K562 (cell line): ENCODE data around the gene DDX41. TPM values are rescaled to one million over a fixed set of nuclear protein-coding genes. Genes with fewer than 3 reads are reported as not detected.

Source experiments
- CBFB ChIP-seq: sonication (generic); formaldehyde crosslinking; IDR thresholded peaks from 2 replicates; pipeline ENCODE4 v1.4.0; 2020; ENCODE audit warnings: mild to moderate bottlenecking, missing genetic modification reagents
- EP300 ChIP-seq: IDR thresholded peaks from 2 replicates; pipeline ENCODE4 v1.6.1; 2012; ENCODE audit warnings: low read length, improper control_type of control experiment
- ESRRA ChIP-seq: fragments of 450-650 bp; IDR thresholded peaks from 2 replicates; pipeline ENCODE4 v1.6.1; 2014; ENCODE audit warnings: low read depth, mild to moderate bottlenecking, moderate library complexity, borderline replicate concordance
- ETV1 ChIP-seq: fragments of 450-650 bp; conservative IDR thresholded peaks from 2 replicates; pipeline ENCODE4 v1.6.1; 2016; ENCODE audit warnings: missing genetic modification characterization, control low read depth, low read depth, missing compliant biosample characterization
- IRF9 ChIP-seq: fragments of 450-650 bp; IDR thresholded peaks from 2 replicates; pipeline ENCODE4 v1.6.1; 2016; ENCODE audit warnings: missing biosample characterization, missing genetic modification characterization
- KAT7 ChIP-seq: sonication (generic); formaldehyde crosslinking; IDR thresholded peaks from 2 replicates; pipeline ENCODE4 v1.8.0; 2022; ENCODE audit warnings: missing genetic modification reagents, mild to moderate bottlenecking, borderline replicate concordance
- L3MBTL2 ChIP-seq: fragments of 450-650 bp; IDR thresholded peaks from 2 replicates; pipeline ENCODE4 v1.6.1; 2016; ENCODE audit warnings: mild to moderate bottlenecking, moderate library complexity
- MTA2 ChIP-seq: fragments of 450-650 bp; IDR thresholded peaks from 2 replicates; pipeline ENCODE4 v1.6.1; 2016; ENCODE audit warnings: low read depth
- MTA3 ChIP-seq: fragments of 450-650 bp; formaldehyde crosslinking; IDR thresholded peaks from 2 replicates; pipeline ENCODE4 v1.6.1; 2017; ENCODE audit warnings: mild to moderate bottlenecking, borderline replicate concordance
- POLR2AphosphoS5 ChIP-seq: IDR thresholded peaks from 2 replicates; pipeline ENCODE4 v1.6.1; 2011; ENCODE audit warnings: mild to moderate bottlenecking, low read depth, low read length, moderate library complexity; ENCODE audit not compliant: control insufficient read depth, insufficient read depth
- SIN3A ChIP-seq, 2 experiments: fragments of 150-350 bp in 1 of 2; IDR thresholded peaks; 2 replicates each; pipeline ENCODE4 v1.6.1; 2011 to 2016; ENCODE audit warnings: borderline replicate concordance in 2 of 2, low read depth in 2 of 2, low read length in 2 of 2, mild to moderate bottlenecking in 2 of 2, moderate library complexity in 2 of 2; ENCODE audit not compliant: control insufficient read depth in 1 of 2
- TAL1 ChIP-seq: fragments of 450-650 bp; IDR thresholded peaks from 2 replicates; pipeline ENCODE4 v1.6.1; 2016; ENCODE audit warnings: mild to moderate bottlenecking
- TOE1 ChIP-seq, 2 experiments: fragments of 450-650 bp in 1 of 2; sonication (generic) in 1 of 2; formaldehyde crosslinking in 1 of 2; IDR thresholded peaks; 2 replicates each; pipeline versions ENCODE4 v1.7.1 to v1.8.0; 2016 to 2022; ENCODE audit warnings: borderline replicate concordance in 2 of 2, mild to moderate bottlenecking in 2 of 2, antibody characterized with exemption in 1 of 2, inconsistent platforms in 1 of 2, low read depth in 1 of 2, missing genetic modification reagents in 1 of 2, moderate library complexity in 1 of 2
- ZBTB40 ChIP-seq, 2 experiments: fragments of 450-650 bp in 1 of 2; sonication (generic) in 1 of 2; formaldehyde crosslinking in 1 of 2; IDR thresholded peaks; 2 replicates each; pipeline versions ENCODE4 v1.7.1 to v1.9.0; 2016 to 2022; ENCODE audit warnings: inconsistent platforms in 1 of 2, mild to moderate bottlenecking in 1 of 2, missing genetic modification reagents in 1 of 2
- ZNF146 ChIP-seq: IDR thresholded peaks from one replicate; pipeline ENCODE4 v1.6.1; 2018; ENCODE audit warnings: missing compliant biosample characterization; ENCODE audit not compliant: unreplicated experiment
- ZNF316 ChIP-seq: fragments of 450-650 bp; IDR thresholded peaks from 2 replicates; pipeline ENCODE4 v1.6.1; 2016
- polyA plus RNA-seq, 8 experiments: library from polyadenylated mRNA; depleted of rRNA in 4 of 8; stranded (reverse) in 5 of 8; unstranded in 3 of 8; fragments of >200 nt; fragmentation: Nextera tagmentation in 2 of 8; fragmentation: Illumina TruSeq in 1 of 8; extraction: Ambion mirVana in 2 of 8; extraction: Trizol in 1 of 8; gene quantifications; 2 replicates each; pipeline versions ENCODE4 v1.2.1 to v1.2.3, GENCODE V29; 2011 to 2014; ENCODE audit warnings: inconsistent platforms in 1 of 8, missing spikeins in 1 of 8
- total RNA-seq, 7 experiments: library from RNA; depleted of rRNA in 6 of 7; stranded (reverse); fragments of >200 nt in 6 of 7; fragmentation: Illumina TruSeq in 2 of 7; extraction: Trizol in 2 of 7; gene quantifications; 2 replicates each; pipeline versions ENCODE4 v1.2.1 to v1.2.3, GENCODE V29; 2011 to 2021; ENCODE audit warnings: low replicate concordance in 1 of 7

DDX41 gene
- total and polyA plus RNA-seq, 9 of the 15 experiments (the other 6 are each of a cell fraction or from before 2014, with no cell fraction given): 38.2 to 284 (median 116) TPM

DNA sequence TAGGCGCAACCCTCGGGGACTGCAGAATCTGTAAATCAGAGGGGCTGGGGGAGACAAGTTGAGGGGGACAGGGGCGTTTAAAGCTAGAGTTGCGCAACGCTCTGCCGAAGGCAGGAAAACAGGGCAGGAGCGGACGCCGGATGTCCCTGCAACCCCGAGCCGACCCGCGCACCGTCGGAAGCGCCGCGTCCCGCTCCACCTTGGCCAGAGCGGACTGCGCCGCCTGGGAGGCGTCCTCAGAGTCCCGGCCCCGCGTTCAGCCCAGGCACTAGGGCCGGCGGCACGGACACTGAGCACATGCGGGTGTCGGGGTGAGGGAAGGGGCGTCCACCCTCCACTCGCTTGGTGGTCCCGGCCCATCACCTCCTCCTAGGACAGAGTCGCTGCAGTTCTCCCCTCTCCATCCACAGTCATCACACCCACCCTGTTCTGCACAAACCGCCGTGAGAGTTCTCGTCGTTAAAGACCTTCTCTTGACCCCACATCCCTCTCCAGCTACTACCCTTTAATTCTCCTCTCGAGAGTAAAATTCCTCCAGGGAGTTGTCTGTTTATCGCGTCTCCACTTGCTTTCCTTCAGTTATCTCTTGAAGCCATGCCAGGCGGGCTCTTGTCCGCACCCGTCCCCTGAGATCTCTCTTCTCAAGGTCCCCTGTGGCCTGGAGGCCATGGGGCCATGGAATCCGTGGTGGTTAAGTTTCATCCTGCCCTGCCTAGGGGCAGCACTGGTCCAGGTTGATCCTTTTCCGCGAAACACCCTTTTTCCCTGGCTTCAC is 18.6 kb downstream of the DDX41 start (continued):
- TF ChIP-seq ZBTB40 (IDR thresholded peaks at IDR 0.05) (peak; percentile 65), ZBTB40 (CRISPR knock-in tag; IDR thresholded peaks at IDR 0.05) (no peak), ZNF316 (no peak), ETV1 (tag) (peak; percentile 84), POLR2AphosphoS5 (peak; percentile 60), KAT7 (peak; percentile 87; the same call in 1 of the 2 replicates), TOE1 (IDR thresholded peaks at IDR 0.05; ENCODE audit: borderline replicate concordance) (no peak; the same call in none of the 2 replicates), TOE1 (CRISPR knock-in tag; IDR thresholded peaks at IDR 0.05; ENCODE audit: borderline replicate concordance, low read depth) (0 out of 2 replicates have a peak, but pooled peaks have one; percentile 74), ZNF146 (CRISPR knock-in tag) (no peak), TAL1 (peak; percentile 57), MTA2 (peak; percentile 38; the same call in 1 of the 2 replicates), IRF9 (tag) (peak; percentile 84), MTA3 (0 out of 2 replicates have a peak, but pooled peaks have one; percentile 1), SIN3A (IDR thresholded peaks at IDR 0.05; ENCODE audit: borderline replicate concordance in 2 of 2, control insufficient read depth in 1 of 2, low read depth in 2 of 2, low read length in 2 of 2) (0 out of 4 replicates have a peak, but pooled peaks have one; percentile 11 to 55), CBFB (CRISPR knock-in tag) (peak; percentile 66; the same call in 1 of the 2 replicates), EP300 (peak; percentile 67; the same call in 1 of the 2 replicates), ESRRA (no peak; the same call in 1 of the 2 replicates), L3MBTL2 (no peak; the same call in 1 of the 2 replicates)
